Measurements from ENCODE around the gene PALMD.

- TF ChIP-seq ZNF274 (IDR thresholded peaks at IDR 0.05; ENCODE audit: low read depth, low read length) (no peak), SUZ12 (IDR thresholded peaks at IDR 0.05; ENCODE audit: extremely low read depth, insufficient read depth, insufficient read length) (no peak), YY1 (IDR thresholded peaks at IDR 0.05; ENCODE audit: insufficient read depth, insufficient read length) (no peak)
Observed at GRCh38 chr1:99685516-99686180, 39.7 kb downstream of the PALMD start.

Data from NT2/D1 (cell line).